Neural cell (in vitro differentiated cells): ENCODE data around the gene NUCB2. TPM values are rescaled to one million over a fixed set of nuclear protein-coding genes. Genes with fewer than 3 reads are reported as not detected.
"Not testable (repeated sequence)": the region's sequence is repeated elsewhere in the genome, so short reads cannot be mapped to it uniquely, and the experiment has no call there.

Experiments used
- H2AFZ ChIP-seq: fragments of 200-600, 300-800 bp; sonication (generic), shearing (Covaris generic); 2 replicates; pipeline ENCODE4 v1.6.0; 2014; ENCODE audit warnings: low read depth, mild to moderate bottlenecking, antibody characterized with exemption, low read length, moderate library complexity
- H3F3A ChIP-seq: fragments of 200-600 bp; shearing (Covaris generic); 2 replicates; pipeline ENCODE4 v1.6.1; 2016; ENCODE audit warnings: mild to moderate bottlenecking, moderate library complexity, mixed read lengths, antibody characterized with exemption, low read length; ENCODE audit not compliant: insufficient read depth, poor library complexity, severe bottlenecking
- H3K27ac ChIP-seq: fragments of 200-600, 300-800 bp; sonication (generic), shearing (Covaris generic); 2 replicates; pipeline ENCODE4 v1.5.1; 2014; ENCODE audit warnings: mild to moderate bottlenecking, low read length, moderate library complexity
- H3K27me3 ChIP-seq: fragments of 300-800, 200-600 bp; sonication (generic), shearing (Covaris generic); 2 replicates; pipeline ENCODE4 v1.6.0; 2014; ENCODE audit warnings: mild to moderate bottlenecking, low read depth, low read length, moderate library complexity; ENCODE audit not compliant: insufficient read depth
- H3K36me3 ChIP-seq: fragments of 300-800, 200-600 bp; sonication (generic), shearing (Covaris generic); 2 replicates; pipeline ENCODE4 v1.5.1; 2014; ENCODE audit warnings: mild to moderate bottlenecking, antibody characterized with exemption, low read length, moderate library complexity; ENCODE audit not compliant: insufficient read depth
- H3K4me2 ChIP-seq: fragments of 300-800, 200-600 bp; sonication (generic), shearing (Covaris generic); 2 replicates; pipeline ENCODE4 v1.6.0; 2014; ENCODE audit warnings: mild to moderate bottlenecking, low read length
- H3K4me3 ChIP-seq: fragments of 300-800, 200-600 bp; sonication (generic), shearing (Covaris generic); 2 replicates; pipeline ENCODE4 v1.5.1; 2014; ENCODE audit warnings: mild to moderate bottlenecking, low read length, moderate library complexity
- H3K79me2 ChIP-seq: fragments of 200-600 bp; shearing (Covaris generic); replicated peaks from 2 replicates; pipeline ENCODE4 v1.6.0; 2014; ENCODE audit warnings: mild to moderate bottlenecking, low read length, moderate library complexity; ENCODE audit not compliant: insufficient read depth
- H3K9ac ChIP-seq: fragments of 300-800, 200-600 bp; sonication (generic), shearing (Covaris generic); 2 replicates; pipeline ENCODE4 v1.6.1; 2016; ENCODE audit warnings: mild to moderate bottlenecking, low read length, mixed read lengths
- H3K9me2 ChIP-seq: fragments of 200-600 bp; shearing (Covaris generic); 2 replicates; pipeline ENCODE4 v1.6.1; 2016; ENCODE audit warnings: mild to moderate bottlenecking, low read length, mixed read lengths; ENCODE audit not compliant: insufficient read depth
- H3K9me3 ChIP-seq: fragments of 200-600, 300-800 bp; sonication (generic), shearing (Covaris generic); 2 replicates; pipeline ENCODE4 v1.6.1; 2016; ENCODE audit warnings: mild to moderate bottlenecking, mixed run types, low read length, moderate library complexity, mixed read lengths
- H4K20me1 ChIP-seq: fragments of 200-600 bp; shearing (Covaris generic); 2 replicates; pipeline ENCODE4 v1.6.1; 2016; ENCODE audit warnings: mild to moderate bottlenecking, mixed run types; ENCODE audit not compliant: insufficient read depth
- CTCF ChIP-seq: fragments of 450-650 bp; IDR thresholded peaks from 2 replicates; pipeline ENCODE4 v1.5.1; 2014; ENCODE audit warnings: antibody characterized with exemption, mild to moderate bottlenecking, moderate library complexity; ENCODE audit not compliant: poor library complexity, severe bottlenecking
- EP300 ChIP-seq: fragments of 450-650 bp; conservative IDR thresholded peaks from 2 replicates; pipeline ENCODE4 v1.6.1; 2014; ENCODE audit warnings: antibody characterized with exemption, mild to moderate bottlenecking, moderate library complexity; ENCODE audit not compliant: poor library complexity, severe bottlenecking
- EZH2 ChIP-seq: fragments of 200-600, 300-800 bp; shearing (Covaris generic), sonication (generic); IDR thresholded peaks from 2 replicates; pipeline ENCODE4 v1.6.1; 2014; ENCODE audit warnings: antibody characterized with exemption, low read length, borderline replicate concordance, mild to moderate bottlenecking; ENCODE audit not compliant: insufficient read depth, poor library complexity, severe bottlenecking
- POLR2AphosphoS5 ChIP-seq: IDR thresholded peaks from 2 replicates; pipeline ENCODE4 v1.6.1; 2012
- RAD21 ChIP-seq: fragments of 450-650 bp; conservative IDR thresholded peaks from 2 replicates; pipeline ENCODE4 v1.6.1; 2014; ENCODE audit warnings: antibody characterized with exemption, mild to moderate bottlenecking, moderate library complexity
- REST ChIP-seq: IDR thresholded peaks from 2 replicates; pipeline ENCODE4 v1.6.1; 2012; ENCODE audit warnings: borderline replicate concordance
- SMC3 ChIP-seq: fragments of 450-650 bp; conservative IDR thresholded peaks from 2 replicates; pipeline ENCODE4 v1.6.1; 2014; ENCODE audit warnings: antibody characterized with exemption, mild to moderate bottlenecking, moderate library complexity; ENCODE audit not compliant: poor library complexity
- TAF1 ChIP-seq: IDR thresholded peaks from 2 replicates; pipeline ENCODE4 v1.6.1; 2012; ENCODE audit warnings: low read depth
- polyA plus RNA-seq: library from polyadenylated mRNA; depleted of rRNA; stranded (reverse); fragments of >200 nt; gene quantifications from 2 replicates; pipeline ENCODE4 v1.2.3, GENCODE V29; 2014

Gene NUCB2
- polyA plus RNA-seq, 1 donor from 2014 or later: 120 TPM

DNA sequence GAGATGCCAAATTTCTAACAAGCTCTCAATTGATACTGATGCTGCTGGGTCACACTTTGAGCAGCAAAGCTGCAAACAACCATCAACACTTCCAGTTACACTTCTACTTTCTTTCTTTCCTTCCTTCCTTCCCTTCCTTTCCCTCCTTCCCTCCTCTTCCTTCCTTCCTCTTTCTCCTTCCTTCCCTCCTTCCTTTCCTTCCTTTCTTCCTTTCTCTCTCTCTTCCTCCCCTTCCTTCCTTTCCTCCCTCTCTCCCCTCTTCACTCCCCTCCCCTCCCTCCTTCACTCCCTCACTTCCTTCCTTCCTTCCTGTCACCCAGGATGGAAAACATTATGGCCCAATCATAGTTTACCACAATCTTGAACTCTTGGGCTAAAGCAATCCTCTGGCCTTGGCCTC, 35.8 kb upstream of the NUCB2 start:
- Histone ChIP-seq H2AFZ (no peak overlapping the region), H3K79me2 (no peaks in the 10 kb centered on the region), H3K9me2 (no peaks in the 10 kb centered on the region), H3K9ac (no peak overlapping the region), H3K36me3 (no peaks in the 10 kb centered on the region), H3K4me3 (no peak overlapping the region), H3F3A (no peaks in the 10 kb centered on the region), H4K20me1 (no peaks in the 10 kb centered on the region), H3K27me3 (no peaks in the 10 kb centered on the region), H3K27ac (no peak overlapping the region), H3K9me3 (no peaks in the 10 kb centered on the region), H3K4me2 (no peak overlapping the region)
- no peak for TF ChIP-seq EP300
- no peak for TF ChIP-seq RAD21
- TF ChIP-seq REST: no peak
- TF ChIP-seq POLR2AphosphoS5: no peak
- TF ChIP-seq SMC3: no peak
- no peak for TF ChIP-seq TAF1
- TF ChIP-seq CTCF: no peak
- TF ChIP-seq EZH2: no peak

GRCh38 chr11:17242954-17243353, 33.6 kb upstream of the NUCB2 start:
- not testable (repeated sequence) for H3K79me2 ChIP-seq, H2AFZ ChIP-seq, H3K27me3 ChIP-seq

GRCh38 chr11:17244046-17244445, 32.5 kb upstream of the NUCB2 start:
- Histone ChIP-seq H3F3A (no peaks in the 10 kb centered on the region), H3K79me2 (no peaks in the 10 kb centered on the region), H4K20me1 (no peaks in the 10 kb centered on the region), H3K9me2 (no peaks in the 10 kb centered on the region), H3K36me3 (no peaks in the 10 kb centered on the region), H3K27me3 (no peaks in the 10 kb centered on the region), H3K27ac (no peak overlapping the region), H3K9ac (no peak overlapping the region), H3K9me3 (no peaks in the 10 kb centered on the region), H3K4me2 (no peak overlapping the region), H2AFZ (no peak overlapping the region), H3K4me3 (no peak overlapping the region)
- TF ChIP-seq TAF1: no peak
- no peak for TF ChIP-seq SMC3

More at GRCh38 chr11:17242954-17243353, 33.6 kb upstream of the NUCB2 start:
- H3K9me2 ChIP-seq, H3K4me2 ChIP-seq, H3F3A ChIP-seq, H3K36me3 ChIP-seq, H3K27ac ChIP-seq, H3K9ac ChIP-seq, H3K4me3 ChIP-seq, H4K20me1 ChIP-seq, H3K9me3 ChIP-seq: not testable (repeated sequence)
